ENCODE measurements around the gene TRIM62.

Gene TRIM62

DNA sequence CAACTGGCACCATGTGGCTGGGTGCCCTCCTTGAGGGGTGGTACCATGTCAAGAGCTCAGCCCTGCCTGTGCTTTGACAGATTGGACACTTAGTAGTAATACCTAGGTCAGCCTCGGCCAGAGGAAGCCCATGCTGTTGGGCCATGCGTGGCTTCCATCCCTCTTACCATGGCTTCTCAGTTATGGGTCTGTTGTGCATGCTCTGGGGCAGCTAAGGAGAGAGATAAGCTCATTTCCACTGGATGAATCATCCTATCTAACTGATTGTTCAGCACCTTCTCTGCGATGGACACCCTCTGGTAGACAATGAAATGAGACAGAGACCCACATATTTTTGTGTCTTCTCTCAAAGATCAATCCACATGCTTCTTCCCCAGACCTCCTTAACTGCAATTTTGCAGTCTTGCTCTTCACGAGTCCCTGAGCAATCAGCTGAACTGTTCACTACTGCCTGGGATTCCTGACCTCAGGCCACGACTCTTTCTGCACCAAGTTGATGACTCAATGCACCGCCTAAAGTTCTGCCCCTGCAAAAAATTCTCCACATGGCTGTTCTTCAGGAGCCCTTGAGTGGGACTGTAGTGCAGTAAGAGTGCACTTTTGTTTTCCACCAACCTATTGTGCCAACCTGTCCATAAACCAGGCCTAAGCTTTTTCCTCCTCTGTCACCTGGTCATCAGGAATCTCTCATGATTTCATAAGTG lies 6.9 kb upstream of the TRIM62 start:
- TF ChIP-seq GATA1 (IDR thresholded peaks at IDR 0.05; ENCODE audit: low read depth, low read length) (no peak), POLR2A (IDR thresholded peaks at IDR 0.05; ENCODE audit: low read length) (no peak)
- no peak for DNase-seq

DNA sequence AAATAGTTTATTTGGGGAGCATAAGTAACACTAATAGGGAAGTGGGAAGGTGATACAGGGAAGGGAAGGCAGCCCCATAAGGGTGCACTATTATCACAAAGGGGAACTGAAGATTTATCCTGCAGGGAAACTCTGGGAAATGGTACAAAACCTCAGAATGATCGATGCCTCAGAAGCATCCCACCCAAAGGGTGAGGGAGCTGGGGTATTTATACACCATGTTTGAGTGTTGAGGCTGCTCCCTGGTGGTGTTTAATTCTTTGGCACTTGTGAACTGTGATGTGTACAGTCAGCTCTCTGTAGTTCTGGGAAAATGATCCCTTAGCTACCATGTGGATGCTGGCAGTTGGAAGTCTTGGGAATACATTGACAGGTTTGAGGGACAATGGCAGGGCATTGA lies 5.1 kb upstream of the TRIM62 start:
- no peak for TF ChIP-seq GATA1 (IDR thresholded peaks at IDR 0.05; ENCODE audit: low read depth, low read length)
- no peak for TF ChIP-seq POLR2A (IDR thresholded peaks at IDR 0.05; ENCODE audit: low read length)
- no peak for DNase-seq

DNA sequence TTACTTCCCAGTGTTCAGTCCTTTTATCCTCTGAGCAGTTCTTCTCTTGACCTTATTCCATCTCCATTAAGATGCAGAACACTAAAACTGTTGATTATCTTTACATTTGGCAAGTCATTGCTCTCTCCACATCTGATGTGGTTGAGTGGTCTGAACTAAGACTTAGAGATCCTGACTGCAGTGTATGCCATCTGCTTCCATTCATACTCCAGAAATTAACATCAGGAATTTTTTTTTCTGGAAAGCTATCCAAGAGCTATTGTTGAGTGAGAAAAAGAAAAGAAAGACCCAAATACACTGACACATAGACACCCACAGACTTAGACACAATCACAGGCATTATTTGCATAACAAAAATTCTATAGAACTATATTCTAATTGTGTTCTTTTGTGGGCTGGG lies 3.7 kb upstream of the TRIM62 start:
- TF ChIP-seq GATA1 (IDR thresholded peaks at IDR 0.05; ENCODE audit: low read depth, low read length) (no peak), POLR2A (IDR thresholded peaks at IDR 0.05; ENCODE audit: low read length) (no peak)

DNA sequence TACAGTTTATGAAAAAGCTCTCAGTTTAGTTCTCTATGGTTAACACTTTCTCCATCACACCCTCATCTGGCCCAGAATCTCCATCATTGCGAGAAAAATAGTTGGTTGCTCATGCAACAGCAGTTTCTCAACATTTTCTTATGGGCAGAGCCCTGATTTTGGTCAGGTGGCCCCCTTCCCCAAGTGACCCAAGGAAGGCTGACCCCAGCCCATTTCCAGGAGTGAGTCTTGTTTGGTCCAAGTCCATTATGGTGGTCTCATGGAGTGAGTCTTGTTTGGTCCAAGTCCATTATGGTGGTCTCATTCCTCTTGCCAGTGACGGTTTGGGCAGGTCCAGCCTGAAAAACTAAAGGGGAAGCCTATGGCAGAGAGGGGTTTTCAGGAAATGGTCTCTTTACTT lies 1.5 kb upstream of the TRIM62 start:
- TF ChIP-seq GATA1 (IDR thresholded peaks at IDR 0.05; ENCODE audit: low read depth, low read length) = no peak
- DNase-seq = no peak

More for the DNA sequence above, 3.7 kb upstream of the TRIM62 start:
- no peak for DNase-seq

DNA sequence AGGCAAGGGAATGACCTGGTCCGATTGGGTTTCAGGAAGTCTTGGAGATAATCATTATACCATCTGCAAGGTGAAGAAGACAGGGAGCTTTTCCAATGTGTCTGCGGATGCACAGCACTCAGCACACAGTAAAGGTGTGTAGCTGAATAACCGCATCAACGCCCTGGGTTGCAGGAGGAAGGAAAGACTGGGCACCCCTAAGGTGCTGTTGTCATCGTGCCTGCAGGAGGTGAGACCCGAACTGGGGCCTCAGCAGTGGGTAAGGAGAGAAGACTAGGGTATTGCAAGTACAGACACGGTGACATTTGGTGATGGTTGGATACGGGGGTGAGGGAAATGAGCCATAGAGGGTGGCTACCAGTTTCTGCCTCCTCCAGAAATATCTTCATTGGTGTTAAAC lies 1.1 kb upstream of the TRIM62 start:
- no peak for TF ChIP-seq POLR2A (IDR thresholded peaks at IDR 0.05; ENCODE audit: low read length)
- TF ChIP-seq GATA1 (IDR thresholded peaks at IDR 0.05; ENCODE audit: low read depth, low read length) = no peak
- DNase-seq = no peak

DNA sequence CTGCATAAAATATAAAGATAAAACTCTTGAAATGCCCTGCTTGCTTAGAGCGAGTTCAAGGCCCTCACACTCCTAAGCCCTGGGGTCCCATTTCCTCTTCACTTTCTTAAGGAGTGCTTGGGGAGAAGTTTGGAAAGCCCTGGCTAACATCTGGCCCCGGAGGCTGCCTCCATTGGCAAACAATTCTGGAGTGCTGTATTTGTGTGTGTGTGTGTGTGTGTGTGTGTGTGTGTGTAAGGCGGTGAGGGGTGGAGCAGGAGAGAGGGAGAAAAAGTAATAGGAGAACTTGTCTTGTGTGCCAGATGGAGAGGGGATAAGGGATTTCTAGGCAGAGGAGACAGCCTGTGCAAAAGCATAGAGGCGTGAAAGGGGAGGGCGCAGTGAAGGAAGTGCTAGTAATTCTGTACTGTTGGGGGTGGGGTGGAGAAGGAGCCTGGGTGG lies 578 bp upstream of the TRIM62 start:
- DNase-seq = peak in 1 of 2 experiments; percentile 33
- TF ChIP-seq GATA1 (IDR thresholded peaks at IDR 0.05; ENCODE audit: low read depth, low read length) (no peak), POLR2A (IDR thresholded peaks at IDR 0.05; ENCODE audit: low read length) (no peak)

DNA sequence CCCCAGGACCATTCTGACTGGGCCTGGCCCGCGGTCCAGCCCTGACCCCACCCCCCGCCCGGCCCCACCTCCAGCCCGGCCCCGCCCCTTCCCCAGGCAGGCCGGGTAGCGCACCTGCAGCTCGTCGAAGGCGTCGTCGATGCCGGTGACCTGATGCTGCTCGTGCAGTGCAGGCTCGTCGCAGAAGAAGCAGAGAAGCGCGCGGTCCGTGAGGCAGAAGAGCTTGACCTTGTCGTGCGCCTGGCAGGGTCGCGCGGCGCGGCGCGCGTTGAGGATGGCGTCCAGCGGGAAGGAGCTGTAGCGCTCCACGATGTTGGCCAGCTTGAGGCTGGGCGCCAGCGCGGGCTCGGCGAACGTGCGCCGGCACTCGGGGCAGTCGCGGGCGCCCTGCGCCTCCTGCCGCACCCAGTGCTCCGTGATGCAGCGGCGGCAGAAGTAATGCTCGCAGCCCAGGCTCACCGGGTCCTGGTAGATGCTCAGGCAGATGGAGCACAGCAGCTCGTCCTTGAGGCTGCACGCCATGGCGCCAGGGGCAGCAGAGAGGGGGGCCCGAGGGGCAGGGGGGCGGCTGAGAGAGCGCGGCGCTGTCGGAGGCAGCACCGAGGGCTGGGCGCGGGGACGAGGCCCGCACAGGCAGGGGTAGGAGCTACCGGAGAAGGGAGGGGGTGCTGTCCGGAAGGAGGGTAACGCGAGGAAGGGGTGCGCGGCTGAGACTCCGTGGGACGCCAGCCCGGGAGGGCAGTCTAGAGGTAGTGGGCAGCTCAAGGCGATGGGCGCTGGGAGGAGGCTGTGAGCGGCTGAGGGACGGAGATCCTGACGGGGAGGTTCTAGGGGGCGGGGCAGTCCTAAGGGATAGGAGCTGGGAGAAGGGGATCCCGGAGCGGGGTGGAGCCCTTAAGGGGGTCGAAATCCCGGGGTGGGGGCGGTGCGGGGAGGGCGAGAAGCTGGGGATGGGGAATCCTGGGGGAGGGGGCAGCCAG lies 642 bp downstream of the TRIM62 start:
- TF ChIP-seq GATA1 (IDR thresholded peaks at IDR 0.05; ENCODE audit: low read depth, low read length) = no peak
- TF ChIP-seq POLR2A (IDR thresholded peaks at IDR 0.05; ENCODE audit: low read length) = no peak
- peak; percentile 41 to 57 for DNase-seq

DNA sequence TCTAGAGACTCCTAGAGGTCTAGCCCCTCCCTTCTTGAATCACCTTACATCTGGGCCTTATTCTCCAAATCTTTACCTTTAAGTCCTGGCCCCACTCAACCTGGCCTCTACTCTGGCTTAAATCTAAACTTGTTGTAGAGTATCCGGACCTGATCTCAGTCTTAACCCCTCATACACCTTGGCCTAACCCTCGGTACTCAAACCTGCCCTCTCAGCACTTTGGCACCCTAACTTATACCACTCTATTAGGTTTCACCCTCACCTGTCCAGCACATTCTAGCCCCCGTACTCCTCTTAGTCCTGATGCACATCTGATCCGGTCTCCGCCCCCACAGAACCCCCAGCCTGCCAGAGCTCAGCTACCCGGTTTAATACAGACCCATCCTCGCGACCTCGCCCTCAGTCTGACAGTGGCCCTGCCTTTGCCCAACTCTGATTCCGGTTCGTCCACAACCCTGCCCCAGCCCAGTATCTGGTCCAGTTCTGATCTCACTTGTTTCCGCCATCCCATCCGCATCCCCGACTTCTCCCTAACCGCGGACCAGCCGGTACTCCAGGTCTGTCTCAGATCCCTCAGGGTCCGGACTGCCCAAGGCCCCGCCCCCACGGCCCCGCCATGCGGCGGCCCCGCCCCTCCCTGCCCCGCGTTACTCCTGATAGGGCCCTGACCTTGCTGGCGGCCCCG lies 1.5 kb downstream of the TRIM62 start:
- TF ChIP-seq POLR2A (IDR thresholded peaks at IDR 0.05; ENCODE audit: low read length) = no peak
- no peak for TF ChIP-seq GATA1 (IDR thresholded peaks at IDR 0.05; ENCODE audit: low read depth, low read length)
- peak; percentile 88 to 91 for DNase-seq

DNA sequence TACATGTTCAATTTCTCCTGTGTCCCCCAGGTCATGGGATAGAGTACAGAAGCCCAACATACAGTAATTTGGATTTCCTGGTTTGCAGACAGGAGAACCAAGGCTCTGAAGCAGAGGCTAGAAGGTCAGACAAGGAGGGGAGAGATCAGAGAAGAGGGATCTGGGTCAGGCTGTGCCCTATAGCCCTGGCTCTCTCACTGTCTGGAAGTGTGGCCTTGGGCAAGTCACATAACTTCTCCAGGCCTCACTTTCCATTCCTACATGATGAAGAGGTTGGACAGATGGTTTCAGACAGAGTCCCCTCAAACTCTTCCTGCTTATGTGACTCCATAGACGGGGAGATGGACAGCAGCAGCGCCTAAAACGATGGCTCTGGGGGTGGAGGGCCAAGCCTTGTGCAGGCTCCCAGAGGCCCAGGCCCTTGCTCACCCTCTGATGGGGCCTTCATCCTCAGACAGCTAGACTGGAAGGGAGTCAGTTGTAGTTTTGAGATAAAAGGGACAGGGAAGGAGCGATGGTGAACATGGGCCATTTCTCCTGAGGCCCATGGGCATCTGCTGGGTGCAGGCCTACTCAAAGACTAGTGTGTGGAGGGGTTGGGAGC lies 2.9 kb downstream of the TRIM62 start:
- no peak for DNase-seq
- TF ChIP-seq POLR2A (IDR thresholded peaks at IDR 0.05; ENCODE audit: low read length) = no peak
- TF ChIP-seq GATA1 (IDR thresholded peaks at IDR 0.05; ENCODE audit: low read depth, low read length) = no peak

DNA sequence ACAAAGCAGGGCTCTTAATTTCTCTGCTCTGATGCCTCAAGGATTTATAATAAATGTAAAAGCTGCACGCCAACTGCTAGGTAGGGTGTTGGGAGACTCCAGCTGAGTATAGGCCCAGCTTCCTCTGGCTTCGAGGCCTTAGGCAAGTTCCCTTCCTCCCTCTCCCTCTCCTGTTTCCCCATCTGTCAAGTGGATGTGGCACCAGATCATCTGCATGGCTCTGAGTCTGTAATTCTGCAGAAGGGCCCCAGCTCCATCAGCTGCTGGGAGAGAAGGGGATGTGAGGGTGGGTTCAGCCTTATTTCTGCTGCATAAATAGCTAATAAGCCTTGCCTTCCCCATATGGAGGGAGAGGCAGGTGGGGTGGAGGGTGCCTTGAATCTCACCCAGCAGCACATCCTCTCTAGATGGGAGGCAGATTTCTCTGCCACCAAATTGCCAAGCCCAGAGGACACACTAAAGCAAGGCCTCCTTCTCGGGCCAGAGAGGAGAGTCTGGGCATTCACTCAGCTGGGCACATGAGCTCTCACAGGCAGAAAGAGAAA lies 3.8 kb downstream of the TRIM62 start:
- no peak for DNase-seq
- TF ChIP-seq POLR2A (IDR thresholded peaks at IDR 0.05; ENCODE audit: low read length) (no peak), GATA1 (IDR thresholded peaks at IDR 0.05; ENCODE audit: low read depth, low read length) (no peak)

DNA sequence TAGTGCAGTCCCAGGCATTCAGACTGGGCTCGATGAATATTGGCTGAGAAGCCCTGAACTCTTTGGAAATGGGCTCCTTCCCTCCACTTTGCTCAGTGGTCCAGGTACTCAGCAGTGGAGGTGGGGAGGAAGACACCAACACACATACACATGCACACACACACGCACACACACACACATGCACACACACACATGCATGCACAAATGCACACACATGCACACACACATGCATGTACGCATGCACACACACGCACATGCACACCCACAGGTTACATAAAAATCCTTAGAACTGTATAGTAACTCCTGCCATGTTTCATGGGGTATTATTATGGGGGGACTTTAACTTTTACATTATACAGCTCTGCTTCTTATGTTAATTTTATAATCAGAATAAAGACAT lies 5.0 kb downstream of the TRIM62 start:
- no peak for TF ChIP-seq POLR2A (IDR thresholded peaks at IDR 0.05; ENCODE audit: low read length)

DNA sequence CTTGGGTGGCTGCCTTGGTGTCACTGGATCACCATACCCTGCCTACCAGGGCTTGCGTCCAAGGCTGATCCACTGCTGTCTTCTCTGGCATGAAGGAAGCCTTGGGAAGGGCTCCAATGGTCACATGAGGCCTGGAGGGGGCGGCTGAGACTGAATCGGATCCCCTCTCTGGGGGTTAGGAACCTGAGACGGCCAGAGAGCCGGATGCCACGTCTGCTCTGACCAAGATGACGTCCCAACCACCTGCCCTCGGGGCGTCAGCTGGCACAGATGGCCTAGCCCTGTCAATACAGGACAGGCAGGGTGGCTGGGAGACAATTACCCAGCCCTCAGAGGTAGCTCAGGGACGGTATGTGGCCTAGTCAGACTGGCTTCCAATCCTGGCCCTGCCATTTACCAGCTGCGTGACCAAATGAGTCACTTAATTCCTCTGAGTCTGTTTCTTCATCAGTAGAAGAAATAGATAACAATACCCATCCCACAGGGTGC lies 5.4 kb downstream of the TRIM62 start:
- TF ChIP-seq GATA1 (IDR thresholded peaks at IDR 0.05; ENCODE audit: low read depth, low read length) = no peak
- TF ChIP-seq POLR2A (IDR thresholded peaks at IDR 0.05; ENCODE audit: low read length) = no peak
- DNase-seq = no peak

More for the DNA sequence above, 5.0 kb downstream of the TRIM62 start:
- DNase-seq = no peak

DNA sequence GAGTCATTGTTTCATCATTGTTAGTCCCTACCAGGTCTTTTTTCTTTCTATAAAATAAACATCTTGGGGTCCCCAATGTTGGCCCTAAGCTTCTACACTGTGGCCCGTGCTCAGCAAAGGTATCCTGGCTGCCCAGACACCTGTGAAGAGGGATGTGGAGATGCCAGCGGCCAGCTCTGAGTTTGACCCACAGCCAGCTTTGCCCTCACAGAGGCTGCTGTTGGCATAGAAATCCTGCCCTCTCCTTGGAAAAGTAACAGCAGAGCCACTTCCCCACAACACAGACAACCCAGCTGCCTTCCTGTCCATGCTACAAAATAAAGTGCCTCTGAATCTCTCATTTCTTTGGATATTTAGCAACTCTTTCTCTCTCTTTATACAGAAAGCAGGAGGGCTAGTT lies 6.0 kb downstream of the TRIM62 start:
- DNase-seq = no peak
- TF ChIP-seq GATA1 (IDR thresholded peaks at IDR 0.05; ENCODE audit: low read depth, low read length) (no peak), POLR2A (IDR thresholded peaks at IDR 0.05; ENCODE audit: low read length) (no peak)
